Adipose tissue (tissue), 3 donors: ENCODE data around the gene FANCC. TPM values are rescaled to one million over a fixed set of nuclear protein-coding genes. Genes with fewer than 3 reads are reported as not detected.
"Not testable (repeated sequence)": the region's sequence is repeated elsewhere in the genome, so short reads cannot be mapped to it uniquely, and the experiment has no call there.

Experiments
- H3K27ac ChIP-seq: one replicate; pipeline ENCODE4 v1.5.1; 2013; ENCODE audit warnings: low read depth, low read length
- WGBS, 3 donors: extraction: QIAGEN DNeasy Blood & Tissue Kit; methylation state at CpG; one replicate each; pipeline ENCODE4 v1.1.7; 2013; 5-methylcytosine and 5-hydroxymethylcytosine counted together
- polyA plus RNA-seq, 3 donors: library from polyadenylated mRNA; stranded (reverse); fragments of 200-250 nt; gene quantifications; one replicate each; pipeline ENCODE4 v1.2.3, GENCODE V29; 2013
- donor health status: healthy with polysubstance abuse.
- donor health status: Bipolar disorder and iron deficiency.
- donor health status: healthy.

FANCC gene
- polyA plus RNA-seq, 3 donors = 2.0 to 3.5 (median 2.5) TPM

- 63 to 66% (median 64%) methylated on average over 5 of the region's 5 CpGs for WGBS, 3 donors
- H3K27ac ChIP-seq = no peak overlapping the region
Measured at GRCh38 chr9:95264954-95265615, 52.4 kb downstream of the FANCC start.

- no peak overlapping the region for H3K27ac ChIP-seq
- 77 to 91% (median 86%) methylated on average over 1 of the region's 1 CpG for WGBS, 3 donors
Measured at GRCh38 chr9:95261890-95262289, 55.6 kb downstream of the FANCC start.

- no peak overlapping the region for H3K27ac ChIP-seq
- 69 to 73% (median 73%) methylated on average over 9 of the region's 9 CpGs for WGBS, 3 donors
Measured at GRCh38 chr9:95250462-95251221, 66.9 kb downstream of the FANCC start.

- H3K27ac ChIP-seq = no peak overlapping the region
- WGBS, 3 donors = 22 to 82% (median 73%) methylated on average over 2 of the region's 2 CpGs
Measured at GRCh38 chr9:95249986-95250385, 67.5 kb downstream of the FANCC start.

GRCh38 chr9:95246547-95246946, 71.0 kb downstream of the FANCC start:
- WGBS, 3 donors = 92 to 95% (median 94%) methylated on average over 1 of the region's 1 CpG

GRCh38 chr9:95242613-95243012, 74.9 kb downstream of the FANCC start:
- H3K27ac ChIP-seq = no peak overlapping the region

More at GRCh38 chr9:95246547-95246946, 71.0 kb downstream of the FANCC start:
- no peak overlapping the region for H3K27ac ChIP-seq

GRCh38 chr9:95239071-95239470, 78.4 kb downstream of the FANCC start:
- H3K27ac ChIP-seq = no peak overlapping the region
- 94 to 96% (median 95%) methylated on average over 5 of the region's 5 CpGs for WGBS, 3 donors

- 89 to 91% (median 91%) methylated on average over 7 of the region's 7 CpGs for WGBS, 3 donors
Measured at GRCh38 chr9:95237336-95237735, 80.2 kb downstream of the FANCC start.

GRCh38 chr9:95230046-95230445, 87.5 kb downstream of the FANCC start:
- no peak overlapping the region for H3K27ac ChIP-seq
- 93 to 97% (median 97%) methylated on average over 6 of the region's 6 CpGs for WGBS, 3 donors

More at GRCh38 chr9:95237336-95237735, 80.2 kb downstream of the FANCC start:
- no peak overlapping the region for H3K27ac ChIP-seq

GRCh38 chr9:95229230-95229915, 88.1 kb downstream of the FANCC start:
- 79 to 80% (median 80%) methylated on average over 4 of the region's 4 CpGs for WGBS, 3 donors
- no peak overlapping the region for H3K27ac ChIP-seq

GRCh38 chr9:95226921-95227320, 90.6 kb downstream of the FANCC start:
- 86 to 91% (median 87%) methylated on average over 7 of the region's 7 CpGs for WGBS, 3 donors
- H3K27ac ChIP-seq = no peak overlapping the region

- H3K27ac ChIP-seq = no peak overlapping the region
Measured at GRCh38 chr9:95225726-95226106, 91.8 kb downstream of the FANCC start.

GRCh38 chr9:95225076-95225725, 92.3 kb downstream of the FANCC start:
- H3K27ac ChIP-seq = no peak overlapping the region
- 66 to 80% (median 76%) methylated on average over 5 of the region's 5 CpGs for WGBS, 3 donors

- WGBS, 3 donors = 87 to 90% (median 88%) methylated on average over 3 of the region's 3 CpGs
- H3K27ac ChIP-seq = no peak overlapping the region
Measured at GRCh38 chr9:95224376-95225019, 93.0 kb downstream of the FANCC start.

GRCh38 chr9:95220352-95220751, 97.2 kb downstream of the FANCC start:
- H3K27ac ChIP-seq = not testable (repeated sequence)
- WGBS, 3 donors = 94 to 100% (median 96%) methylated on average over 2 to 4 of the region's 4 CpGs

GRCh38 chr9:95218773-95219172, 98.7 kb downstream of the FANCC start:
- 65 to 82% (median 81%) methylated on average over 4 of the region's 4 CpGs for WGBS, 3 donors
- H3K27ac ChIP-seq = no peak overlapping the region

GRCh38 chr9:95217936-95218335, 99.6 kb downstream of the FANCC start:
- WGBS, 3 donors = 80 to 91% (median 84%) methylated on average over 5 of the region's 5 CpGs
- no peak overlapping the region for H3K27ac ChIP-seq

GRCh38 chr9:95215336-95215898, 102.1 kb downstream of the FANCC start:
- H3K27ac ChIP-seq = no peak overlapping the region
- 76 to 88% (median 81%) methylated on average over 5 of the region's 5 CpGs for WGBS, 3 donors
